GM12872 (cell line): Measurements from ENCODE around the gene CLCF1.
A peak's percentile ranks its signal among the peaks of the same experiment; 100 is the strongest.

Experiments used
- CTCF ChIP-seq: IDR thresholded peaks from 3 replicates; pipeline ENCODE4 v1.5.1; 2011; ENCODE audit warnings: low read depth, mild to moderate bottlenecking, low read length, moderate library complexity; ENCODE audit not compliant: insufficient read depth

Gene CLCF1

GRCh38 chr11:67376873-67377808 lies 3.7 kb upstream of the CLCF1 start:
- no peak for TF ChIP-seq CTCF

GRCh38 chr11:67376063-67376820 lies 2.8 kb upstream of the CLCF1 start:
- no peak for TF ChIP-seq CTCF

GRCh38 chr11:67375320-67376055 lies 2.1 kb upstream of the CLCF1 start:
- TF ChIP-seq CTCF, result no peak

GRCh38 chr11:67374571-67375281 lies 1.3 kb upstream of the CLCF1 start:
- no peak for TF ChIP-seq CTCF

GRCh38 chr11:67373648-67374570 lies 511 bp upstream of the CLCF1 start:
- TF ChIP-seq CTCF, result peak; percentile 72

- TF ChIP-seq CTCF, result no peak
Measured at GRCh38 chr11:67372321-67372992, 941 bp downstream of the CLCF1 start.
